ENCODE results near the gene RNF157. TPM values are rescaled to one million over a fixed set of nuclear protein-coding genes. Genes with fewer than 3 reads are reported as not detected.

Gene RNF157
- total RNA-seq (2022) (25.9 and 29.3 TPM in 2 replicates), Bru-seq, nascent RNA (percentile 57 among the genes with signal in this experiment), BruChase-seq, experiment 1, labeled RNA remaining after a 2-hour chase (percentile 62 among the genes with signal in this experiment), BruChase-seq, experiment 2, labeled RNA remaining after a 6-hour chase (percentile 61 among the genes with signal in this experiment)
- long read RNA-seq, full-length matches to known transcripts, result 6 of 30 reads
- long read RNA-seq, partial matches to known transcripts, result 3 of 30 reads
- long read RNA-seq, other reads (novel, unspliced or antisense), result 21 of 30 reads

DNA sequence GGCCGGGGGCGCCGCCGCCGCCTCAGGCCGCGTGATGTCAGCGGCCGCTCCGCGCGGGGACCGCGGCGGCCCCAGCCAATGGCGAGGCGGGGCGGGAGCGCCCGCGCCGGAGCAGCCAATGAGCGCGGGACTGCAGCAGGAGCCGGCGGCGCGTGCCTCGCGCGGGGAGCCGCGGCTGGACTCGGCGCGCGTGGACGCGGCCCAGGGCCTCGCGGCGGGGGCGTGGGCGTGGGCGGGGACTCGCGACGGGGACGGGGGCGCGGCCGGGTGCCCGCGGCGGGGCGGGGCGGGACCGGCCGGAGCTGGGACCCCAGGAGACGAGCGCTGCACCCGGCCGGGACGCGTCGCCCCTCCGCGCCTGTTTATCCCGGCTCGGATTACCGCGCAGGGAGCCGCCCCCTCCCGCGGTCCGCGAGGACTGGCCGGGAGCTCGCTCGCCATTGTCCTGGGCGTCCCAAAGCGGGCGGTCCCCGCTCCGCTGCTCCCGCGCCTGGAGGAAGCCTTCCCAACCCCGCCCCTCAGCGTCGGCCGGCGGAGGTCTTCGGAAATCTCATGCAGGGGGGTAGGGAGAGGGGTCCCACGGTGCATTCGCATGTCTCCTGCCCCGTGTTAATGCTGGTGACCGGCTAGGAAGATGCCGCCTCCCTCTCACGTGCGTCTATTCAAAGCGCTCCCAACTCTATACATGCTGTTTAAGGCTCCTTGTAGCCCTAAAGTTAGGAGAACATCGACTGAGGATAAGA, at the start of gene RNF157:
Gene RNF157 (minus strand): TSS at position 33 of the 743 bp plus-strand sequence. CDS start 253 bp downstream, outside the sequence.
- H3K4me3 ChIP-seq (ENCODE audit: low read depth, low read length), result peak within 1 kb of the TSS; percentile 53
- no TSS peak for BruUV-seq (replicated peaks)
- Mint-ChIP-seq H3K27ac (ENCODE audit: unreplicated experiment) (peak within 1 kb of the TSS; percentile 80), H3K36me3 (ENCODE audit: insufficient read depth, unreplicated experiment) (no peaks in the 10 kb centered on the region), H3K27me3 (ENCODE audit: insufficient read depth, unreplicated experiment) (no peaks in the 10 kb centered on the region), H3K4me1 (ENCODE audit: low read depth, unreplicated experiment) (peaks cover 22% of the 10 kb centered on the region), H3K4me3 (ENCODE audit: unreplicated experiment) (peak within 1 kb of the TSS; percentile 92), H3K9me3 (ENCODE audit: unreplicated experiment) (no peaks in the 10 kb centered on the region)
- TF ChIP-seq, protein P1, sequence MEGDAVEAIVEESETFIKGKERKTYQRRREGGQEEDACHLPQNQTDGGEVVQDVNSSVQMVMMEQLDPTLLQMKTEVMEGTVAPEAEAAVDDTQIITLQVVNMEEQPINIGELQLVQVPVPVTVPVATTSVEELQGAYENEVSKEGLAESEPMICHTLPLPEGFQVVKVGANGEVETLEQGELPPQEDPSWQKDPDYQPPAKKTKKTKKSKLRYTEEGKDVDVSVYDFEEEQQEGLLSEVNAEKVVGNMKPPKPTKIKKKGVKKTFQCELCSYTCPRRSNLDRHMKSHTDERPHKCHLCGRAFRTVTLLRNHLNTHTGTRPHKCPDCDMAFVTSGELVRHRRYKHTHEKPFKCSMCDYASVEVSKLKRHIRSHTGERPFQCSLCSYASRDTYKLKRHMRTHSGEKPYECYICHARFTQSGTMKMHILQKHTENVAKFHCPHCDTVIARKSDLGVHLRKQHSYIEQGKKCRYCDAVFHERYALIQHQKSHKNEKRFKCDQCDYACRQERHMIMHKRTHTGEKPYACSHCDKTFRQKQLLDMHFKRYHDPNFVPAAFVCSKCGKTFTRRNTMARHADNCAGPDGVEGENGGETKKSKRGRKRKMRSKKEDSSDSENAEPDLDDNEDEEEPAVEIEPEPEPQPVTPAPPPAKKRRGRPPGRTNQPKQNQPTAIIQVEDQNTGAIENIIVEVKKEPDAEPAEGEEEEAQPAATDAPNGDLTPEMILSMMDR (IDR thresholded peaks at IDR 0.05; ENCODE audit: insufficient read depth in 1 of 2, low read depth in 1 of 2, low read length in 1 of 2, severe bottlenecking in 1 of 2, unreplicated experiment in 1 of 2), result no peak
- peak; percentile 79 to 84 for DNase-seq
- no peaks in the 10 kb centered on the region for H3K27me3 ChIP-seq (replicated peaks; ENCODE audit: control insufficient read depth, insufficient read depth, low read length)
- H3K4me1 ChIP-seq, result peaks cover 31% of the 10 kb centered on the region
- no peaks in the 10 kb centered on the region for H3K36me3 ChIP-seq (ENCODE audit: control insufficient read depth, insufficient read depth, low read length)
- ChIA-PET POLR2A (interaction anchor here (0.5 to 1.6 kb wide), 4 partner anchors 18 to 385 kb away, joined by 3 to 9 read pairs (median 5); partner anchors contain the start of genes UBALD2 and WBP2), CTCF (interaction anchor here (0.5 to 1.8 kb wide), 2 partner anchors 39 to 108 kb away, joined by 3 to 9 read pairs; no protein-coding TSS in a partner anchor)
- no peaks in the 10 kb centered on the region for H3K9me3 ChIP-seq
- intact Hi-C loops (cut with micrococcal nuclease; ENCODE audit: unreplicated experiment), result loop anchor here (2.0 kb wide), 1 partner anchor 18 kb away; no protein-coding TSS in a partner anchor

DNA sequence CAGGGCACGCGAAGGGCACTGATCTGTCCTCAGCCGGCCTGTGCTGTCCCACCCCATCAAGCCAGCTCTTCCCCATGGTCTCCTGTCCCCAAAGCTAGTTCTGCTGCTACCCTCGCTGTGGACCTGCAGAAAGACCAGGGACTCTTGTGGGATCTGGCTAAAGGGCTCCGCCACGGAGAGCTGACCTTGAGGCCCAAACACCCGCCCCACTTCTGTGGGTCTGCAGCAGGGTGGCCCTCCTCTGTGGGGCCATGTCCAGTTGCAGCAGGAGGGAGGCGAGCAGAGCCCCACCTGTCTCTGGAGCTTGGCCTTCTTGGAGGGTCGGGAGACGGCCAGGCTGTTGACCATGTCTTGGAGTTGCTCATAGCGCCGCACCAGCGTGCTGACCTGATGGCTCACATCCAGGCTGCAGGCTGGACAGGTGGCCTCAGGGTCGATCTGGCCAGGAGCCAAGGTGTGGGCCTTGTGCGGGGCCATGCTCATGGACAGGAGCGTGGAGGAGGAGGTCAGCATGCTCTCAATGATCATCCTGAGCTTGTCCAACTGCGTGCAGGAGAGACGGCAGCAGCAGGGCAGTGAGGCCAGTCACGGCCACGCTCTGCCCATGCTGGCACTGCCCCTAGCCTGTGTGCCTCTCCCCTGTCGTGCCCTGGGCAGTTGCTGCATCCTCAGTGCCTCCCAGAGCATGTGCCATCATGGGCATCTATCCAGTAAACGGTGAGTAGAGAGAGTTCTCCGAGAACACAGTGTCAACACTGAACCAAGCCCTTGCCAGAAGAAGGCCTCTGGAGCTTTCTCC, 41.5 kb upstream of the RNF157 start:
- POLR2A ChIA-PET, result interaction anchor here (0.7 kb wide), 1 partner anchor 11 kb away, joined by 3 read pairs; no protein-coding TSS in a partner anchor
- no peak overlapping the region for H3K4me3 Mint-ChIP-seq (ENCODE audit: unreplicated experiment)

More for the DNA sequence above, 41.5 kb upstream of the RNF157 start:
- intact Hi-C loops (cut with micrococcal nuclease; ENCODE audit: unreplicated experiment), result no loop called here
- Histone ChIP-seq H3K36me3 (ENCODE audit: control insufficient read depth, insufficient read depth, low read length) (no peaks in the 10 kb centered on the region), H3K27me3 (replicated peaks; ENCODE audit: control insufficient read depth, insufficient read depth, low read length) (no peaks in the 10 kb centered on the region), H3K4me3 (ENCODE audit: low read depth, low read length) (no peak overlapping the region), H3K4me1 (peaks cover 12% of the 10 kb centered on the region), H3K9me3 (no peaks in the 10 kb centered on the region)
- peaks cover 5% of the 10 kb centered on the region for H3K4me1 Mint-ChIP-seq (ENCODE audit: low read depth, unreplicated experiment)
- no TSS peak for BruUV-seq (replicated peaks)
- no peaks in the 10 kb centered on the region for H3K36me3 Mint-ChIP-seq (ENCODE audit: insufficient read depth, unreplicated experiment)
- no peak overlapping the region for H3K27ac Mint-ChIP-seq (ENCODE audit: unreplicated experiment)
- DNase-seq, result no peak
- TF ChIP-seq, protein P1 (IDR thresholded peaks at IDR 0.05; ENCODE audit: insufficient read depth in 1 of 2, low read depth in 1 of 2, low read length in 1 of 2, severe bottlenecking in 1 of 2, unreplicated experiment in 1 of 2), result no peak
- CTCF ChIA-PET, result interaction anchor here (1.0 to 2.7 kb wide), 2 partner anchors 17 to 268 kb away, joined by 5 to 14 read pairs; partner anchors contain the start of gene UBALD2
- no peaks in the 10 kb centered on the region for H3K27me3 Mint-ChIP-seq (ENCODE audit: insufficient read depth, unreplicated experiment)
- no peaks in the 10 kb centered on the region for H3K9me3 Mint-ChIP-seq (ENCODE audit: unreplicated experiment)

All from Caco-2 (cell line).